ENCODE data around the gene NEK6.

DNA sequence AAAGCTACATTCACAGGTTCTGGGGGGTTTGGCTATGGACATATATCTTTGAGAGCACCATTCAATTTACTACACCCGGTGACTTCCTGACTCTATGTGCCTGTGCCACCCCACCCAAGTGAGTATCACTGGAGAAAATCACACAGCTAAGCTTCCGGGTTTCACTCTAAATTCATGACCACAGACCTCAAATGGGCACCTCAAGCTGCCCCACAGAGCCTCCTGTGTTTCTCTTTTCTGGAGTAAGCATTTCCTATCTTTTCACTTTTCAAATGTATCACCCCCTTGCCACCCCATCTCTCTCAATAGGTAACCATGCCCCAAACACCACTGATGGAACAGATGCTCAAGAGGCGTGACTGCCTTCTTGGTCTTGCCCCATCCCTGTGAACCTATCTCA, 49.2 kb upstream of the NEK6 start:
- TF ChIP-seq, protein P1, sequence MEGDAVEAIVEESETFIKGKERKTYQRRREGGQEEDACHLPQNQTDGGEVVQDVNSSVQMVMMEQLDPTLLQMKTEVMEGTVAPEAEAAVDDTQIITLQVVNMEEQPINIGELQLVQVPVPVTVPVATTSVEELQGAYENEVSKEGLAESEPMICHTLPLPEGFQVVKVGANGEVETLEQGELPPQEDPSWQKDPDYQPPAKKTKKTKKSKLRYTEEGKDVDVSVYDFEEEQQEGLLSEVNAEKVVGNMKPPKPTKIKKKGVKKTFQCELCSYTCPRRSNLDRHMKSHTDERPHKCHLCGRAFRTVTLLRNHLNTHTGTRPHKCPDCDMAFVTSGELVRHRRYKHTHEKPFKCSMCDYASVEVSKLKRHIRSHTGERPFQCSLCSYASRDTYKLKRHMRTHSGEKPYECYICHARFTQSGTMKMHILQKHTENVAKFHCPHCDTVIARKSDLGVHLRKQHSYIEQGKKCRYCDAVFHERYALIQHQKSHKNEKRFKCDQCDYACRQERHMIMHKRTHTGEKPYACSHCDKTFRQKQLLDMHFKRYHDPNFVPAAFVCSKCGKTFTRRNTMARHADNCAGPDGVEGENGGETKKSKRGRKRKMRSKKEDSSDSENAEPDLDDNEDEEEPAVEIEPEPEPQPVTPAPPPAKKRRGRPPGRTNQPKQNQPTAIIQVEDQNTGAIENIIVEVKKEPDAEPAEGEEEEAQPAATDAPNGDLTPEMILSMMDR (IDR thresholded peaks at IDR 0.05; ENCODE audit: low read depth, low read length) = no peak
- no peak for TF ChIP-seq EZH2phosphoT487 (IDR thresholded peaks at IDR 0.05; ENCODE audit: low read depth)
